Ovary (tissue), 9 donors: ENCODE data around the gene GNA12. TPM values are rescaled to one million over a fixed set of nuclear protein-coding genes. Genes with fewer than 3 reads are reported as not detected.

Source experiments
- DNase-seq, 5 donors: peaks; one replicate each; pipeline ENCODE4 v3.0.0-alpha.2; 2019 to 2020
- H3K27ac ChIP-seq, 2 donors: fragments of 200-600 bp; one replicate each; pipeline versions ENCODE4 v1.5.1 to v1.8.0; 2019 to 2022
- H3K27me3 ChIP-seq: fragments of 200-600 bp; one replicate; pipeline ENCODE4 v1.8.0; 2022
- H3K36me3 ChIP-seq: fragments of 200-600 bp; sonication (generic); one replicate; pipeline ENCODE4 v1.5.1; 2019
- H3K4me1 ChIP-seq: one replicate; pipeline ENCODE4 v1.8.1; 2013; ENCODE audit warnings: mild to moderate bottlenecking, moderate library complexity; ENCODE audit not compliant: insufficient read depth
- H3K4me3 ChIP-seq: fragments of 200-600 bp; sonication (generic); one replicate; pipeline ENCODE4 v1.5.1; 2017
- H3K9me3 ChIP-seq, 2 donors: fragments of 200-600 bp in 1 of 2; sonication (generic) in 1 of 2; one replicate each; pipeline versions ENCODE4 v1.5.1 to v1.8.1; 2013 to 2019; ENCODE audit warnings: mild to moderate bottlenecking in 1 of 2, moderate library complexity in 1 of 2
- CTCF ChIP-seq, 3 donors: fragments of 450-650 bp in 2 of 3; fragments of 200-600 bp in 1 of 3; IDR thresholded peaks; one replicate each; pipeline versions ENCODE4 v1.5.1 to v1.8.0; 2016 to 2022; ENCODE audit warnings: antibody characterized with exemption in 3 of 3, mild to moderate bottlenecking in 1 of 3
- EP300 ChIP-seq: sonication (generic); formaldehyde crosslinking; IDR thresholded peaks from one replicate; pipeline ENCODE4 v1.6.1; 2017; ENCODE audit warnings: antibody characterized with exemption
- POLR2A ChIP-seq: fragments of 450-650 bp; IDR thresholded peaks from one replicate; pipeline ENCODE4 v1.6.1; 2017; ENCODE audit warnings: antibody characterized with exemption, mild to moderate bottlenecking, moderate library complexity
- WGBS, 3 donors: extraction: QIAGEN DNeasy Blood & Tissue Kit in 1 of 3; methylation state at CpG; one replicate each; pipeline versions ENCODE4 v1.1.5 to v1.1.7; 2013 to 2017; 5-methylcytosine and 5-hydroxymethylcytosine counted together
- intact Hi-C, 4 donors: fragments of 100-400 bp; cut with DNase I; formaldehyde crosslinking; loops; one replicate each; pipeline versions ENCODE4 v1.11.0 to v1.15.1; 2022 to 2023
- polyA plus RNA-seq, 2 donors: library from polyadenylated mRNA; stranded (reverse); fragments of 200-250 nt in 1 of 2; fragments of 350-450 nt in 1 of 2; fragmentation: Illumina TruSeq in 1 of 2; extraction: RNeasy Lipid Tissue Mini Kit (QIAGEN cat#74804) in 1 of 2; gene quantifications; one replicate each; pipeline ENCODE4 v1.2.3, GENCODE V29; 2013 to 2014
- total RNA-seq, 7 donors: library from RNA; depleted of rRNA in 2 of 7; stranded (reverse); fragments of >200 nt in 2 of 7; fragmentation: NEBNext Ultra II Directional in 3 of 7; extraction: Animal tissue kit (Norgen Biotek cat#: 25700) in 3 of 7; gene quantifications; one replicate each; pipeline versions ENCODE4 v1.1.0 to v1.2.4, GENCODE V29; 2016 to 2023
- donor health status: DM: no; HTN: no; CAD: no; lungs with moderate emphysema.
- donor health status: DM: no; HTN: no; CAD: no.
- donor health status: Bipolar disorder and iron deficiency.
- donor health status: DM: yes; HTN: yes; CAD: no.
- donor health status: DM: no; HTN: no; CAD: no.
- donor health status: DM: yes; HTN: yes; CAD: no.

GNA12 gene
- total and polyA plus RNA-seq, 9 donors = 13.4 to 94.4 (median 65.5) TPM

- intact Hi-C loops = loop anchor here in 2 of 4 donors (5.0 to 10.0 kb wide), 3 partner anchors 50 to 80 kb away; partner anchors contain the start of gene GNA12 (in 1 of the 2)
- H3K4me3 ChIP-seq = no peak overlapping the region
Measured at GRCh38 chr7:2761801-2762497, 82.2 kb downstream of the GNA12 start.

GRCh38 chr7:2761131-2761624, 82.9 kb downstream of the GNA12 start:
- intact Hi-C loops = loop anchor here in 2 of 4 donors (5.0 to 10.0 kb wide), 3 partner anchors 51 to 81 kb away; partner anchors contain the start of gene GNA12 (in 1 of the 2)
- DNase-seq = peak in 1 of 5 donors; percentile 52
- Histone ChIP-seq H3K36me3 (no peaks in the 10 kb centered on the region), H3K4me1 (peaks cover 48% of the 10 kb centered on the region), H3K27ac (peak overlapping the region in 1 of 2 donors; percentile 94), H3K27me3 (no peaks in the 10 kb centered on the region), H3K9me3 (no peaks in the 10 kb centered on the region), H3K4me3 (no peak overlapping the region)
- TF ChIP-seq CTCF (IDR thresholded peaks at IDR 0.05) (no peak), POLR2A (no peak), EP300 (no peak)
- WGBS, 3 donors = 79 to 90% (median 80%) methylated on average over 19 of the region's 19 CpGs

More at GRCh38 chr7:2761801-2762497, 82.2 kb downstream of the GNA12 start:
- Histone ChIP-seq H3K27me3 (no peaks in the 10 kb centered on the region), H3K9me3 (no peaks in the 10 kb centered on the region), H3K36me3 (no peaks in the 10 kb centered on the region), H3K27ac (peak overlapping the region; percentile 75 to 94), H3K4me1 (peaks cover 47% of the 10 kb centered on the region)
- DNase-seq = no peak
- WGBS, 3 donors = 79 to 84% (median 83%) methylated on average over 29 of the region's 29 CpGs
- TF ChIP-seq POLR2A (no peak), CTCF (IDR thresholded peaks at IDR 0.05) (no peak), EP300 (no peak)

- DNase-seq = peak; percentile 85 to 88 (median 86)
- Histone ChIP-seq H3K4me3 (no peak overlapping the region), H3K27ac (peak overlapping the region; percentile 11 to 94), H3K4me1 (peaks cover 48% of the 10 kb centered on the region), H3K9me3 (no peaks in the 10 kb centered on the region), H3K36me3 (no peaks in the 10 kb centered on the region), H3K27me3 (no peaks in the 10 kb centered on the region)
- intact Hi-C loops = loop anchor here in 2 of 4 donors (5.0 to 10.0 kb wide), 3 partner anchors 52 to 82 kb away; partner anchors contain the start of gene GNA12 (in 1 of the 2)
- TF ChIP-seq EP300 (no peak), POLR2A (no peak), CTCF (IDR thresholded peaks at IDR 0.05) (peak in 2 of 3 donors; percentile 32 to 40)
- 21 to 33% (median 24%) methylated on average over 22 of the region's 22 CpGs for WGBS, 3 donors
Measured at GRCh38 chr7:2760098-2760889, 83.8 kb downstream of the GNA12 start.

DNA sequence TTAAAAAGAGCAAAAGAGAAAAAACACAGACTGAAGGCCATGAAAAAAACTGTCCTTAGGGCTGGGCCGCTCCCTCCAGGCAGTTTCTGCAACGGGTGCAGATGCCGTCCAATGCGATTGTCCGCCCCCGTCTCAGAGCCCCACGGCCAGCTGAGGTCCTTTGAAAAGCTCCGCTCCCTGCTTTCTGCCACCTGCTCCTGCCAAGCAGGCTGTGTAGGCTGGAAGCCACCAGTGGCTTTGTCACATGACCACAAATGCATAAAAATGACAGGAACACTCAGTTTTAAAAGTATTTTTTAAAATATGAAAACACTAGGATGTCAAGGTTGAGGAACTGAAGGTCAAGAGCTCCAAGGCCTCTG, 84.4 kb downstream of the GNA12 start:
- Histone ChIP-seq H3K27ac (peak overlapping the region; percentile 11 to 94), H3K36me3 (no peaks in the 10 kb centered on the region), H3K9me3 (no peaks in the 10 kb centered on the region), H3K4me3 (no peak overlapping the region), H3K27me3 (no peaks in the 10 kb centered on the region), H3K4me1 (peaks cover 48% of the 10 kb centered on the region)
- intact Hi-C loops = loop anchor here in 3 of 4 donors (5.0 to 10.0 kb wide), 4 partner anchors 53 to 85 kb away; partner anchors contain the start of gene GNA12 (in 2 of the 3)
- peak in 4 of 5 donors; percentile 70 to 76 (median 74) for DNase-seq
- WGBS, 3 donors = 8 to 17% (median 9%) methylated on average over 8 of the region's 8 CpGs
- TF ChIP-seq EP300 = no peak
- no peak for TF ChIP-seq POLR2A
- TF ChIP-seq CTCF (IDR thresholded peaks at IDR 0.05) = no peak
